HEK293 (cell line): Measurements from ENCODE around the gene MAPK12.

ENCODE experiments used
- CTCF ChIA-PET: fragments of 350-600 bp; formaldehyde crosslinking; extraction: SDS; loops from one replicate; lab custom pipeline; 2021; ENCODE audit warnings: antibody characterized with exemption; lab: Yijun Ruan, JAX
- POLR2A ChIA-PET: fragments of 300-600 bp; formaldehyde crosslinking; extraction: SDS; loops from one replicate; lab custom pipeline; 2020; ENCODE audit warnings: antibody characterized with exemption, inconsistent platforms; lab: Yijun Ruan, JAX
- H3K27ac ChIP-seq: fragments of 200-500 bp; sonication (Bioruptor generic); 2 replicates; pipeline ENCODE4 v1.5.1; 2014; ENCODE audit warnings: low read depth, low read length, control low read depth, inconsistent platforms; ENCODE audit errors: extremely low read depth
- H3K36me3 ChIP-seq, 2 experiments: fragments of 200-500 bp in 1 of 2; sonication (Bioruptor generic) in 1 of 2; 1 replicate in 1 of 2; 2 replicates in 1 of 2; pipeline ENCODE4 v1.5.1; 2014 to 2017; ENCODE audit warnings: inconsistent platforms in 2 of 2, low read length in 2 of 2; ENCODE audit not compliant: control insufficient read depth in 2 of 2, insufficient read depth in 1 of 2
- H3K4me1 ChIP-seq: fragments of 200-500 bp; sonication (Bioruptor generic); 2 replicates; pipeline ENCODE4 v1.5.1; 2014; ENCODE audit warnings: mild to moderate bottlenecking, low read length, inconsistent platforms; ENCODE audit not compliant: control insufficient read depth, insufficient read depth
- H3K4me3 ChIP-seq: 2 replicates; pipeline ENCODE4 v1.5.1; 2011; ENCODE audit warnings: low read depth, mild to moderate bottlenecking, control low read depth, low read length, moderate library complexity
- H3K9me3 ChIP-seq: fragments of 200-500 bp; sonication (Bioruptor generic); 2 replicates; pipeline ENCODE4 v1.5.1; 2014; ENCODE audit warnings: low read depth, low read length, inconsistent platforms; ENCODE audit not compliant: control insufficient read depth, insufficient read depth
- CTCF ChIP-seq: fragments of 450-650 bp; formaldehyde crosslinking; IDR thresholded peaks from 2 replicates; pipeline ENCODE4 v1.5.1; 2016; ENCODE audit warnings: missing biosample characterization, missing genetic modification characterization
- HOXC10 ChIP-seq: sonication (generic); formaldehyde crosslinking; IDR thresholded peaks from 2 replicates; pipeline ENCODE4 v1.8.1; 2023; ENCODE audit warnings: mild to moderate bottlenecking, missing genetic modification reagents
- SCRT2 ChIP-seq: fragments of 450-650 bp; formaldehyde crosslinking; IDR thresholded peaks from 2 replicates; pipeline ENCODE4 v1.5.1; 2016; ENCODE audit warnings: missing biosample characterization, missing genetic modification characterization
- SP2 ChIP-seq: fragments of 450-650 bp; formaldehyde crosslinking; IDR thresholded peaks from 2 replicates; pipeline ENCODE4 v1.5.1; 2016; ENCODE audit warnings: missing biosample characterization, missing genetic modification characterization
- ZBTB10 ChIP-seq: fragments of 450-650 bp; formaldehyde crosslinking; IDR thresholded peaks from 2 replicates; pipeline ENCODE4 v1.5.1; 2016; ENCODE audit warnings: missing biosample characterization, missing genetic modification characterization
- ZEB2 ChIP-seq: fragments of 450-650 bp; formaldehyde crosslinking; IDR thresholded peaks from 2 replicates; pipeline ENCODE4 v1.5.1; 2016; ENCODE audit warnings: missing biosample characterization, missing genetic modification characterization
- ZFHX2 ChIP-seq: fragments of 450-650 bp; formaldehyde crosslinking; conservative IDR thresholded peaks from 2 replicates; pipeline ENCODE4 v1.5.1; 2016; ENCODE audit warnings: missing biosample characterization, missing genetic modification characterization
- ZNF112 ChIP-seq: fragments of 450-650 bp; formaldehyde crosslinking; IDR thresholded peaks from 2 replicates; pipeline ENCODE4 v1.5.0; 2017; ENCODE audit warnings: missing biosample characterization, missing genetic modification characterization
- ZNF121 ChIP-seq: fragments of 450-650 bp; formaldehyde crosslinking; IDR thresholded peaks from 2 replicates; pipeline ENCODE4 v1.5.1; 2016; ENCODE audit warnings: missing biosample characterization, missing genetic modification characterization
- ZNF148 ChIP-seq: fragments of 450-650 bp; formaldehyde crosslinking; IDR thresholded peaks from 2 replicates; pipeline ENCODE4 v1.5.0; 2017; ENCODE audit warnings: missing biosample characterization, missing genetic modification characterization, borderline replicate concordance
- ZNF155 ChIP-seq: fragments of 450-650 bp; formaldehyde crosslinking; IDR thresholded peaks from 2 replicates; pipeline ENCODE4 v1.5.1; 2016; ENCODE audit warnings: missing biosample characterization, missing genetic modification characterization
- ZNF174 ChIP-seq: fragments of 450-650 bp; formaldehyde crosslinking; IDR thresholded peaks from 2 replicates; pipeline ENCODE4 v1.5.0; 2017; ENCODE audit warnings: missing biosample characterization, mild to moderate bottlenecking, missing genetic modification characterization
- ZNF600 ChIP-seq: fragments of 450-650 bp; formaldehyde crosslinking; IDR thresholded peaks from 2 replicates; pipeline ENCODE4 v1.5.1; 2016; ENCODE audit warnings: missing biosample characterization, missing genetic modification characterization
- ZNF621 ChIP-seq: fragments of 450-650 bp; formaldehyde crosslinking; IDR thresholded peaks from 2 replicates; pipeline ENCODE4 v1.5.1; 2017; ENCODE audit warnings: missing biosample characterization, missing genetic modification characterization
- ZNF747 ChIP-seq: fragments of 450-650 bp; formaldehyde crosslinking; IDR thresholded peaks from 2 replicates; pipeline ENCODE4 v1.5.1; 2016; ENCODE audit warnings: missing biosample characterization, missing genetic modification characterization
- ZNF76 ChIP-seq: fragments of 450-650 bp; formaldehyde crosslinking; IDR thresholded peaks from 2 replicates; pipeline ENCODE4; 2016; ENCODE audit warnings: low read depth, missing biosample characterization, missing genetic modification characterization, borderline replicate concordance
- ZNF768 ChIP-seq: fragments of 450-650 bp; formaldehyde crosslinking; IDR thresholded peaks from 2 replicates; pipeline ENCODE4 v1.5.1; 2018; ENCODE audit warnings: missing biosample characterization, mild to moderate bottlenecking, missing genetic modification characterization
- TF ChIP-seq, protein P1 (sequence below): fragments of 450-650 bp; formaldehyde crosslinking; optimal IDR thresholded peaks from 2 replicates; pipeline ENCODE3; 2016; ENCODE audit warnings: missing biosample characterization, mild to moderate bottlenecking, missing genetic modification characterization
- TF ChIP-seq, protein P2 (sequence below): fragments of 450-650 bp; formaldehyde crosslinking; IDR thresholded peaks from 2 replicates; pipeline ENCODE4 v1.5.1; 2016; ENCODE audit warnings: missing biosample characterization, missing genetic modification characterization, low read depth
- TF ChIP-seq, protein P3 (sequence below): fragments of 450-650 bp; formaldehyde crosslinking; IDR thresholded peaks from 2 replicates; pipeline ENCODE4 v1.5.1; 2016; ENCODE audit warnings: missing biosample characterization, missing genetic modification characterization, borderline replicate concordance

Gene MAPK12

GRCh38 chr22:50210378-50211139, 50.9 kb downstream of the MAPK12 start:
- POLR2A ChIA-PET = no interaction called here
- Histone ChIP-seq H3K4me3 (no peak overlapping the region), H3K9me3 (no peaks in the 10 kb centered on the region), H3K27ac (no peak overlapping the region), H3K4me1 (no peaks in the 10 kb centered on the region), H3K36me3 (peaks cover 33 to 90% of the 10 kb centered on the region in 2 experiments)
- CTCF ChIA-PET = interaction anchor here (2.7 kb wide), 1 partner anchor 60 kb away, joined by 24 read pairs; no protein-coding TSS in a partner anchor
- no peak for TF ChIP-seq ZNF621
- 0 out of 2 replicates have a peak, but pooled peaks have one; percentile 7 for TF ChIP-seq ZNF121 (tag by site-specific recombination)

DNA sequence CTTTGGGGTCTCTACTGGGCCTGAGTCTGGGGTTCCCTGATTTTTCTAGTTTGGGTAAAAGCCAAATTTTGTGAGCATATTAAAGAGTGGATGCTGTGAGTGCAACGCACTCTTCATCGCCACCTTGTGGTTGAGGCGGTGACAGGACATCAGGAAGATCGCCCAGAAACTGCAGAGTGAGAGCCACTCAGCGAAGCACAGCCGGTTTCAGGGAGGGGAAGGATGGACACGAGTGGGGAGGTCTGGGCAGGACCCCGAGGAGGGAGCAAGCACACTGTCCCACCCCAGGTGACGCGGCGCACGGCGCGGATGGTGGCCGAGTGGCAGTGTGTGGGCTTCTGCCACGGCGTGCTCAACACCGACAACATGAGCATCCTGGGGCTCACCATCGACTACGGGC, 51.6 kb downstream of the MAPK12 start:
- ChIA-PET CTCF (interaction anchor here (1.2 to 2.7 kb wide), 2 partner anchors 33 to 60 kb away, joined by 4 to 24 read pairs; no protein-coding TSS in a partner anchor), POLR2A (no interaction called here)
- no peaks in the 10 kb centered on the region for H3K4me1 ChIP-seq
- no peak overlapping the region for H3K4me3 ChIP-seq
- no peaks in the 10 kb centered on the region for H3K9me3 ChIP-seq
- no peak overlapping the region for H3K27ac ChIP-seq
- peaks cover 30 to 89% of the 10 kb centered on the region in 2 experiments for H3K36me3 ChIP-seq
- TF ChIP-seq ZNF76 (tag by site-specific recombination) (no peak), ZNF747 (tag by site-specific recombination) (no peak), ZBTB10 (no peak), ZNF148 (tag by site-specific recombination) (no peak), SP2 (tag by site-specific recombination) (no peak), SCRT2 (tag by site-specific recombination) (no peak), HOXC10 (CRISPR knock-in tag) (no peak), ZNF155 (tag by site-specific recombination) (no peak), ZNF600 (tag by site-specific recombination) (no peak), ZFHX2 (no peak), ZNF768 (tag by site-specific recombination) (peak; percentile 31; the same call in 1 of the 2 replicates), CTCF (tag by site-specific recombination) (peak; percentile 70), ZNF112 (no peak), ZNF174 (tag by site-specific recombination) (no peak), ZEB2 (no peak)
- TF ChIP-seq, protein P1, sequence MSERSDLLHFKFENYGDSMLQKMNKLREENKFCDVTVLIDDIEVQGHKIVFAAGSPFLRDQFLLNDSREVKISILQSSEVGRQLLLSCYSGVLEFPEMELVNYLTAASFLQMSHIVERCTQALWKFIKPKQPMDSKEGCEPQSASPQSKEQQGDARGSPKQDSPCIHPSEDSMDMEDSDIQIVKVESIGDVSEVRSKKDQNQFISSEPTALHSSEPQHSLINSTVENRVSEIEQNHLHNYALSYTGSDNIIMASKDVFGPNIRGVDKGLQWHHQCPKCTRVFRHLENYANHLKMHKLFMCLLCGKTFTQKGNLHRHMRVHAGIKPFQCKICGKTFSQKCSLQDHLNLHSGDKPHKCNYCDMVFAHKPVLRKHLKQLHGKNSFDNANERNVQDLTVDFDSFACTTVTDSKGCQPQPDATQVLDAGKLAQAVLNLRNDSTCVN (tag by site-specific recombination) = no peak
- TF ChIP-seq, protein P2, sequence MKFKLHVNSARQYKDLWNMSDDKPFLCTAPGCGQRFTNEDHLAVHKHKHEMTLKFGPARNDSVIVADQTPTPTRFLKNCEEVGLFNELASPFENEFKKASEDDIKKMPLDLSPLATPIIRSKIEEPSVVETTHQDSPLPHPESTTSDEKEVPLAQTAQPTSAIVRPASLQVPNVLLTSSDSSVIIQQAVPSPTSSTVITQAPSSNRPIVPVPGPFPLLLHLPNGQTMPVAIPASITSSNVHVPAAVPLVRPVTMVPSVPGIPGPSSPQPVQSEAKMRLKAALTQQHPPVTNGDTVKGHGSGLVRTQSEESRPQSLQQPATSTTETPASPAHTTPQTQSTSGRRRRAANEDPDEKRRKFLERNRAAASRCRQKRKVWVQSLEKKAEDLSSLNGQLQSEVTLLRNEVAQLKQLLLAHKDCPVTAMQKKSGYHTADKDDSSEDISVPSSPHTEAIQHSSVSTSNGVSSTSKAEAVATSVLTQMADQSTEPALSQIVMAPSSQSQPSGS (tag by site-specific recombination) = no peak
- TF ChIP-seq, protein P3, sequence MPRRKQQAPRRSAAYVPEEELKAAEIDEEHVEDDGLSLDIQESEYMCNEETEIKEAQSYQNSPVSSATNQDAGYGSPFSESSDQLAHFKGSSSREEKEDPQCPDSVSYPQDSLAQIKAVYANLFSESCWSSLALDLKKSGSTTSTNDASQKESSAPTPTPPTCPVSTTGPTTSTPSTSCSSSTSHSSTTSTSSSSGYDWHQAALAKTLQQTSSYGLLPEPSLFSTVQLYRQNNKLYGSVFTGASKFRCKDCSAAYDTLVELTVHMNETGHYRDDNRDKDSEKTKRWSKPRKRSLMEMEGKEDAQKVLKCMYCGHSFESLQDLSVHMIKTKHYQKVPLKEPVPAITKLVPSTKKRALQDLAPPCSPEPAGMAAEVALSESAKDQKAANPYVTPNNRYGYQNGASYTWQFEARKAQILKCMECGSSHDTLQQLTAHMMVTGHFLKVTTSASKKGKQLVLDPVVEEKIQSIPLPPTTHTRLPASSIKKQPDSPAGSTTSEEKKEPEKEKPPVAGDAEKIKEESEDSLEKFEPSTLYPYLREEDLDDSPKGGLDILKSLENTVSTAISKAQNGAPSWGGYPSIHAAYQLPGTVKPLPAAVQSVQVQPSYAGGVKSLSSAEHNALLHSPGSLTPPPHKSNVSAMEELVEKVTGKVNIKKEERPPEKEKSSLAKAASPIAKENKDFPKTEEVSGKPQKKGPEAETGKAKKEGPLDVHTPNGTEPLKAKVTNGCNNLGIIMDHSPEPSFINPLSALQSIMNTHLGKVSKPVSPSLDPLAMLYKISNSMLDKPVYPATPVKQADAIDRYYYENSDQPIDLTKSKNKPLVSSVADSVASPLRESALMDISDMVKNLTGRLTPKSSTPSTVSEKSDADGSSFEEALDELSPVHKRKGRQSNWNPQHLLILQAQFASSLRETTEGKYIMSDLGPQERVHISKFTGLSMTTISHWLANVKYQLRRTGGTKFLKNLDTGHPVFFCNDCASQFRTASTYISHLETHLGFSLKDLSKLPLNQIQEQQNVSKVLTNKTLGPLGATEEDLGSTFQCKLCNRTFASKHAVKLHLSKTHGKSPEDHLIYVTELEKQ = no peak
